ENCODE measurements around the gene KCTD11.

- no peak for TF ChIP-seq RFX5 (IDR thresholded peaks at IDR 0.05; ENCODE audit: low read depth, low read length)
- peak; percentile 94 for TF ChIP-seq POLR2A (IDR thresholded peaks at IDR 0.05; ENCODE audit: low read depth, low read length)
- TF ChIP-seq EZH2 (IDR thresholded peaks at IDR 0.05; ENCODE audit: borderline replicate concordance, control insufficient read depth, low read depth, low read length): no peak
- TF ChIP-seq REST (IDR thresholded peaks at IDR 0.05; ENCODE audit: low read depth, low read length): peak; percentile 80
- peak; percentile 71; the same call in 1 of the 2 replicates for TF ChIP-seq POLR2AphosphoS5 (IDR thresholded peaks at IDR 0.05; ENCODE audit: low read length)
- TF ChIP-seq JUND (IDR thresholded peaks at IDR 0.05; ENCODE audit: low read depth, low read length): no peak
- no peak for TF ChIP-seq IRF4 (IDR thresholded peaks at IDR 0.05; ENCODE audit: low read depth, low read length)
- TF ChIP-seq ZSCAN29 (IDR thresholded peaks at IDR 0.05): no peak
- TF ChIP-seq CTCF (IDR thresholded peaks at IDR 0.05 in 2 of 3, conservative IDR thresholded peaks at IDR 0.05 in 1 of 3; ENCODE audit: control insufficient read depth in 2 of 3, extremely low read depth in 1 of 3, insufficient read depth in 1 of 3, low read depth in 3 of 3, low read length in 3 of 3): no peak
- no peak for TF ChIP-seq ASH2L (IDR thresholded peaks at IDR 0.05; ENCODE audit: borderline replicate concordance, low read depth)
- peak; percentile 97 for TF ChIP-seq GABPA (IDR thresholded peaks at IDR 0.05; ENCODE audit: low read depth)
- peak; percentile 79 for TF ChIP-seq ELK1 (IDR thresholded peaks at IDR 0.05; ENCODE audit: low read depth, low read length)
- no peak; the same call in 1 of the 2 replicates for TF ChIP-seq USF2 (IDR thresholded peaks at IDR 0.05; ENCODE audit: borderline replicate concordance, low read depth, low read length)
These were observed 37.0 kb upstream of the KCTD11 start, which contains the start of gene GPS2 for GRCh38 chr17:7314719-7315569.

Measured in GM12878 (cell line).